CD14-positive monocyte (primary cell): ENCODE data around the gene VWA1. TPM values are rescaled to one million over a fixed set of nuclear protein-coding genes. Genes with fewer than 3 reads are reported as not detected.

Source experiments
- DNase-seq, 3 donors: peaks; one replicate each; pipeline ENCODE4 v3.0.0-alpha.2; 2011 to 2022
- H2AFZ ChIP-seq: 2 replicates; pipeline ENCODE4 v1.6.0; 2012; ENCODE audit warnings: mild to moderate bottlenecking, low read depth, low read length, inconsistent platforms; ENCODE audit not compliant: insufficient read depth, poor library complexity, severe bottlenecking
- H3K27ac ChIP-seq, 2 donors: 1 replicate in 1 of 2; 2 replicates in 1 of 2; pipeline ENCODE4 v1.5.1; 2012 to 2013; ENCODE audit warnings: low read length in 2 of 2, control low read depth in 1 of 2, inconsistent platforms in 1 of 2, low read depth in 1 of 2, mild to moderate bottlenecking in 1 of 2
- H3K27me3 ChIP-seq, 2 donors: one replicate each; pipeline versions ENCODE4 v1.6.0 to v1.6.1; 2011 to 2013; ENCODE audit warnings: low read length in 2 of 2; ENCODE audit not compliant: control insufficient read depth in 2 of 2, insufficient read depth in 2 of 2
- H3K36me3 ChIP-seq, 2 donors: replicated peaks in 1 of 2; 1 replicate in 1 of 2; 2 replicates in 1 of 2; pipeline versions ENCODE4 v1.5.1 to v1.6.1; 2012 to 2013; ENCODE audit warnings: low read length in 2 of 2, control low read depth in 1 of 2, inconsistent platforms in 1 of 2, mild to moderate bottlenecking in 1 of 2; ENCODE audit not compliant: insufficient read depth in 2 of 2, control insufficient read depth in 1 of 2
- H3K4me1 ChIP-seq, 2 donors: 1 replicate in 1 of 2; 2 replicates in 1 of 2; pipeline versions ENCODE4 v1.5.1 to v1.6.1; 2012 to 2013; ENCODE audit warnings: low read length in 2 of 2, control low read depth in 1 of 2, inconsistent platforms in 1 of 2, mild to moderate bottlenecking in 1 of 2, moderate library complexity in 1 of 2; ENCODE audit not compliant: insufficient read depth in 2 of 2, control insufficient read depth in 1 of 2
- H3K4me2 ChIP-seq: replicated peaks from 2 replicates; pipeline ENCODE3; 2012; ENCODE audit warnings: low read length, moderate library complexity, mild to moderate bottlenecking; ENCODE audit not compliant: poor library complexity, severe bottlenecking; ENCODE audit errors: extremely low read depth
- H3K4me3 ChIP-seq, 3 experiments: fragments of 200-600 bp in 1 of 3; sonication (generic) in 1 of 3; replicated peaks in 1 of 3; 1 replicate in 2 of 3; 2 replicates in 1 of 3; pipeline ENCODE4 v1.5.1; 2011 to 2013; ENCODE audit warnings: low read length in 3 of 3, mild to moderate bottlenecking in 3 of 3, control low read depth in 2 of 3, low read depth in 2 of 3, inconsistent platforms in 1 of 3, moderate library complexity in 1 of 3
- H3K79me2 ChIP-seq: 2 replicates; pipeline ENCODE4 v1.6.0; 2012; ENCODE audit warnings: mild to moderate bottlenecking, control low read depth, inconsistent platforms, low read length, moderate library complexity; ENCODE audit not compliant: insufficient read depth
- H3K9ac ChIP-seq: 2 replicates; pipeline ENCODE4 v1.6.0; 2017; ENCODE audit warnings: low read length, mild to moderate bottlenecking; ENCODE audit not compliant: insufficient read depth, poor library complexity, severe bottlenecking
- H3K9me3 ChIP-seq, 2 donors: replicated peaks in 1 of 2; 1 replicate in 1 of 2; 2 replicates in 1 of 2; pipeline versions ENCODE4 v1.5.1 to v1.6.1; 2012 to 2013; ENCODE audit warnings: low read length in 2 of 2, control low read depth in 1 of 2; ENCODE audit not compliant: control insufficient read depth in 1 of 2, insufficient read depth in 1 of 2
- H4K20me1 ChIP-seq: 2 replicates; pipeline ENCODE4 v1.6.0; 2012; ENCODE audit warnings: mild to moderate bottlenecking, low read length, control low read depth, moderate library complexity; ENCODE audit not compliant: insufficient read depth
- H3K27ac Mint-ChIP-seq, 7 donors: one replicate each; pipeline ENCODE4 v1.8.0; 2020; ENCODE audit warnings: mild to moderate bottlenecking in 7 of 7, mixed read lengths in 7 of 7, moderate library complexity in 6 of 7, inconsistent platforms in 2 of 7
- H3K27me3 Mint-ChIP-seq, 3 donors: one replicate each; pipeline ENCODE4 v1.8.0; 2021 to 2022; ENCODE audit warnings: low read depth in 3 of 3, mild to moderate bottlenecking in 3 of 3, mixed read lengths in 3 of 3, moderate library complexity in 3 of 3, inconsistent platforms in 1 of 3
- H3K36me3 Mint-ChIP-seq, 2 donors: one replicate each; pipeline ENCODE4 v1.8.0; 2020; ENCODE audit warnings: mixed read lengths in 2 of 2, inconsistent platforms in 1 of 2, mild to moderate bottlenecking in 1 of 2
- H3K4me1 Mint-ChIP-seq: one replicate; pipeline ENCODE4 v1.8.0; 2020; ENCODE audit warnings: mild to moderate bottlenecking, mixed read lengths
- H3K4me3 Mint-ChIP-seq, 2 donors: one replicate each; pipeline ENCODE4 v1.8.0; 2020; ENCODE audit warnings: mild to moderate bottlenecking in 2 of 2, mixed read lengths in 2 of 2, moderate library complexity in 1 of 2
- H3K9me3 Mint-ChIP-seq, 7 donors: one replicate each; pipeline ENCODE4 v1.8.0; 2020 to 2022; ENCODE audit warnings: mixed read lengths in 7 of 7, mild to moderate bottlenecking in 6 of 7, moderate library complexity in 6 of 7, inconsistent platforms in 2 of 7
- CTCF ChIP-seq: fragments of 200-600 bp; IDR thresholded peaks from one replicate; pipeline ENCODE4 v1.8.0; 2022; ENCODE audit warnings: antibody characterized with exemption, mild to moderate bottlenecking
- WGBS: methylation state at CpG from one replicate; pipeline ENCODE4 v1.1.5; 2013; ENCODE audit warnings: missing lambda C conversion rate; ENCODE audit not compliant: insufficient coverage; 5-methylcytosine and 5-hydroxymethylcytosine counted together
- intact Hi-C, 2 donors: fragments of 100-400 bp; cut with micrococcal nuclease; formaldehyde crosslinking; loops; one replicate each; pipeline versions ENCODE4 v1.15.0 to v1.15.1; 2023
- polyA plus RNA-seq, 3 donors: library from polyadenylated mRNA; depleted of rRNA in 1 of 3; unstranded in 2 of 3; stranded (reverse) in 1 of 3; fragments of 300-500 nt in 2 of 3; fragments of >200 nt in 1 of 3; fragmentation: Illumina TruSeq in 2 of 3; gene quantifications; 1 replicate in 2 of 3; 2 replicates in 1 of 3; pipeline ENCODE4 v1.2.3, GENCODE V29; 2012 to 2021

VWA1 gene
- polyA plus RNA-seq, 3 donors, result not detected

- Mint-ChIP-seq H3K4me1 (peaks cover 9% of the 10 kb centered on the region), H3K27me3 (peaks cover 0 to 2% (median 0%) of the 10 kb centered on the region in 3 donors), H3K36me3 (peaks cover 86 to 96% of the 10 kb centered on the region in 2 donors), H3K9me3 (peaks cover 0 to 7% (median 5%) of the 10 kb centered on the region in 7 donors), H3K4me3 (no peak overlapping the region), H3K27ac (peak overlapping the region in 3 of 7 donors; percentile 41 to 79 (median 67))
- Histone ChIP-seq H4K20me1 (peaks cover 69% of the 10 kb centered on the region), H3K4me3 (no peak overlapping the region), H3K27me3 (no peaks in the 10 kb centered on the region), H3K9me3 (no peaks in the 10 kb centered on the region), H3K27ac (no peak overlapping the region), H3K79me2 (peaks cover 36% of the 10 kb centered on the region), H3K4me1 (peaks cover 0 to 6% of the 10 kb centered on the region in 2 donors), H3K4me2 (no peak overlapping the region), H3K36me3 (peaks cover 92 to 97% of the 10 kb centered on the region in 2 donors), H3K9ac (no peak overlapping the region), H2AFZ (no peak overlapping the region)
- intact Hi-C loops, result no loop called here
- no peak for DNase-seq
- WGBS, result 97% methylated on average over 8 of the region's 12 CpGs
- TF ChIP-seq CTCF, result no peak
These were observed 44.3 kb upstream of the VWA1 start for GRCh38 chr1:1391225-1391624.

GRCh38 chr1:1393014-1393413, 42.5 kb upstream of the VWA1 start:
- H3K4me2 ChIP-seq, result no peak overlapping the region
- intact Hi-C loops, result no loop called here
- H3K27ac ChIP-seq, result no peak overlapping the region
- WGBS, result 100% methylated on average over 3 of the region's 4 CpGs
- Mint-ChIP-seq H3K4me1 (peaks cover 14% of the 10 kb centered on the region), H3K9me3 (peaks cover 0 to 7% (median 5%) of the 10 kb centered on the region in 7 donors), H3K27ac (no peak overlapping the region), H3K36me3 (peaks cover 72 to 94% of the 10 kb centered on the region in 2 donors), H3K4me3 (no peak overlapping the region), H3K27me3 (no peaks in the 10 kb centered on the region)
- H3K9ac ChIP-seq, result no peak overlapping the region
- H4K20me1 ChIP-seq, result peaks cover 51% of the 10 kb centered on the region
- peaks cover 5 to 14% of the 10 kb centered on the region in 2 donors for H3K4me1 ChIP-seq
- no peak overlapping the region for H2AFZ ChIP-seq
- peaks cover 86 to 93% of the 10 kb centered on the region in 2 donors for H3K36me3 ChIP-seq
- DNase-seq, result no peak
- H3K4me3 ChIP-seq, result no peak overlapping the region
- H3K9me3 ChIP-seq, result no peaks in the 10 kb centered on the region
- peaks cover 46% of the 10 kb centered on the region for H3K79me2 ChIP-seq
- no peaks in the 10 kb centered on the region for H3K27me3 ChIP-seq
- no peak for TF ChIP-seq CTCF
